CD4-positive, alpha-beta T cell treated with Interleukin-17A for 1 hour (primary cell): Measurements from ENCODE around the gene MPP7.
"Not testable (repeated sequence)": the region's sequence is repeated elsewhere in the genome, so short reads cannot be mapped to it uniquely, and the experiment has no call there.

ENCODE experiments used
- DNase-seq: peaks from one replicate; pipeline ENCODE4 v3.0.0-alpha.2; 2020

The MPP7 gene

DNA sequence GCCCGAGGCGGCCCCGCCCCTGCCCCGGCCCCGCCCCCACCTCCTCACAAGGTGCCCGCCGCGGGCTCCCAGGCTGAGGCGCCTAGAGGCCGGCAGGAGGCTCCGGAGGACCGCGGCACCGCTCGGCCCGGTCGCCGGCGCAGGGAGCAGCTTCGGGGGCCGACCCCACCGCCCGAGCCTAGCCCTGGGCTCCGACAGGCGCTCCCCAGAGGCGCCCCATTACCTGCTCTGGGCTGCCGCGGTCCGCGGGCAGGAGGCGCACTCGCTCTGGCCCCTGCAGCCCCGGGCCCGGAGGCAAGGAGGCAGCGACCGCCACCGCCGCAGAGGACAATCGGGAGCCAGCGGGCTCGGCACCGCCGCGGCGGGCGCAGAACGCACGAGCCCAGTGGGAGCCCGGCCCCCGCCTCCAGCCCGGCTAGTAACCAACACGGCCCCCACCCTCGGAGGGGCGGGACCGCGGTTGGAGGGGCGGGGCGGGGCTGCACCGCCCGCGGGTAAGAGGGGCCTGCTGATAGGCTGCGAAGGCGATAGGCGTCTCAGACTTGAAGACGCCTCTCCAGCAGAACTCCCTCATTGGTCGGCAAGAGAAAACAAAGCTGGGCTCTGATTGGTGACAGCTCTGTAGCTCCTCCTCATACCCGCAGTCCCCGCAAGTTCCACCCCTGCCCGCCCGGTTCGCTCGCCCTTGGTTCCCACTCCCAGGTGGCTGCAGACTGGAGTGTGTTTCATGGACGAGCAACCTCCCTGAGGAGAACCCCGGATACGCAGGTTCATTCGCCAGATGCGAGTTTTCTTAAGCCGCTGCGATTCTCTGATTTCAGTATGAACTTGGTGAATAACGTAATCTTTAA is at the start of gene MPP7:
Gene MPP7, minus strand, starts transcription at position 427 of the 851 bp plus-strand sequence. CDS start 64,460 bp downstream, outside the sequence.
- peak; percentile 98 for DNase-seq

DNA sequence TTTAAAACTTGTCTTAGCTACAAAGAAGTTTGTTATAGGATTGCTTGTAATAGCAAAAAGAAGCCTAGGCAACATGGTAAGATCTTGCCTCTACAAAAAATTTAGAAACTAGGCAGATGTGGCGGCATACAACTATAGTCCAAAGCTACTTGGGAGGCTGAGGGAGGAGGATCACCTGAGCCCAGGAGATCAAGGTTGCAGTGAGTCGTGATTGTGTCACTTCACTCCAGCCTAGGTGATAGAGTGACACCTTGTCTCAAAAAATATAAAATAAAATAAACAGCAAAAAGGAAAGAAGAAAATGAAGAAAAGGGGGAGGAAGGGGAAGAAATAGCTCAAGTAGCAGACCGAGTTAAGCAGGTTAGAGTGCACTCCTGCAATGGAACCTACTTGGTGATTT is 47.0 kb upstream of the MPP7 start:
- no peak for DNase-seq

DNA sequence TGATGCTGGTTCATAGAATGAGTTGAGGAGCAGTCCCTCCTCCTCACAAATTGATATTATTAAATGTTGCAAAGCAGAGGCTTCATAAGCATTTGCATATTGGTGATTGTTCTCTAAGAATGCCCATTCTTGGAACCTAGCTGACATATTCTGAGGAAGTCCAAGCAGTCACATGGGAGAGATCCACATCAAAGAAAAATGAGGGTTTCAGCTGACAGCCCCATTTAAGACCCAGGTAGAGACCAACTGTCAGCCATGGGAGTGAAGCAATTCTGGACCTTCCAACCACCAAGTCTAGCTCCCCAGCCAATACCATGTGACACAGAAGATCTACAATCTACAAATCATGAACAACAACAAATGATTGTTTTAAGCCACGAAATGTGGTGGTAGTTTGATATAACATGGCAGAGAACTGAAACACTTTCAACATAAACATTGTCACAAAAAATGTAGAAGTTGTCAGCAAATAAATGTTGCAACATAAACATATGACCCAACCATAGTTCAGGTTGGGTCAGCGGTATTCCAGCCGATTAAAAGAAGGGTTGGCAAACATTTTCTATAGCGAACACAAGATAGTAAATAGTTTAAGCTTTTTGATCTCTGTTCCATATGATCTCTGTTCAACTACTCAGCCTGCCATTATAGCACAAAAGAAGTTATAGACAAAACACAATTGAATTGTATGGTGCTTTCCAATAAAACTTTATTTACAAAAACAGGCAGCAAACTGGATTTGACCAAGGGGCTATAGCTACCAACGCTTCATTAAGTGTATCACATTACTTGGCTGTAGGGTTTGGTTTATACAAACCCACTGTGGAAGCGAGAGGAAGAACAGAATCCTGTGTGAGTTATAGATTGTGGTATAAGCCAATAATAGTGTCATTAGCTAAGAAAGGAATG is 41.4 kb upstream of the MPP7 start:
- DNase-seq = no peak

DNA sequence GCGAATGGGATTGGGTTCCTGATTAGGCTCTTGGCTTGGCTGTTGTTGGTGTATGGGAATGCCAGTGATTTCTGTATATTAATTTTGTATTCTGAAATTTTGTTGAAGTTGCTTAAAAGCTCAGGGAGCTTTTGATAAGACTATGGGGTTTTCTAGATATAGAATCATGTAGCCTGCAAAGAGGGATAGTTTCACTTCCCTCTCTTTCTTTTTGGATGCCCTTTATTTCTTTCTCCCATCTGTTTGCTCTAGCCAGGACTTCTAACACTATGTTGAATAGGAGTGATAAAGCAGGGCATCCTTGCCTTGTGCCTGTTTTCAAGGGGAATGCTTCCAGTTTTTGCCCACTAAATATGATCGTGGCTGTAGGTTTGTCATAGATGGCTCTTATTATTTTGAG is 40.4 kb upstream of the MPP7 start:
- DNase-seq = no peak

DNA sequence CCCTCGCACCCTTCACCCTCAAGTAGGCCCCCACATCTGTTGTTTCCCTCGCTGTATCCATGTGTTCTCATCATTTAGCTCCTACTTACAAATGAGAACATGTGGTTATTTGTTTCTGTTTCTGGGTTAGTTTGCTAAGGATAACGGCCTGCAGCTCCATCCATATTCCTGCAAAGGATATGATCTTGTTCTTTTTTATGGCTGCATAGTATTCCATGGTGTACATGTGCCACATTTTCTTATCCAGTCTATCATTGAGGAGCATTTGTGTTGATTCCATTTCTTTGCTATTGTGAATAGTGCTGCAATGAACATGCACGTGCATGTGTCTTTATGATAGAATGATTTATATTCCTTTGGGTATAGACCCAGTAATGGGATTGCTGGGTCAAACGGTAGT is 38.8 kb upstream of the MPP7 start:
- not testable (repeated sequence) for DNase-seq

DNA sequence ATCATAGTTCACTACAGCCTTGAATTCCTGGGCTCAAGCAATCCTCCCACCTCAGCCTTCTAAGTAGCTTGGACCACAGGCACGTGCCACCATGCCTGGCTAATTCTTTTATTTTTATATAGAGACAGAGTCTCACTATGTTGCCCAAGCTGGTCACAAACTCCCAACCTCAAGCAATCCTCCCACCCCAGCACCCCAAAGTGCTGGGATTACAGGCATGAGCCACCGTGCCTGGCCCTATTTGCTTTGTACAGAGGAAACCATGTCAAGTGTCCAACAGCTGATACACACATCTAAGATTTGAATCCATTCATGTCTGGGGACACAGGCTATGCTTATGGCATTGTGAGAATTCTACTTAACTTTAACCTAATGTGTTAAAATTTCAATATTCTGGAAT is 29.9 kb upstream of the MPP7 start:
- DNase-seq = peak; percentile 43

DNA sequence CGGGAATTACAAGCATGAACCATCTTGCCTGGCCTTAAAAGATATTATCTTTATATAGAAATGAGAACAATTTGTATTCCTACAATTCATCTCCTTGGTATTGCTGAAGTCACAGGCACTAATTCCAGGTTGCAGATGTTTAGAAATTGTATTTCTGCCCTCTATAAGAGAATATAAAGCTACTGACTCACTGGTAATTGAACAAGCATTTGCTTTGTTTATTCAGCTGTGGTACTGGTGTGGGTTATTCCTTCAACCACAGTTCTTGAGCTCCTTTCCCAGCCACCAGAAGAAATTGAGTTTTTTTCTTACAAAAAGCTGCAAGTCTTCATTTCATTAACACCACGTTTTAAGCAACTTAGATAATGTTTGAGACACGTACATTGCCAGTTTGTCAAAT is 29.0 kb upstream of the MPP7 start:
- peak; percentile 61 for DNase-seq

DNA sequence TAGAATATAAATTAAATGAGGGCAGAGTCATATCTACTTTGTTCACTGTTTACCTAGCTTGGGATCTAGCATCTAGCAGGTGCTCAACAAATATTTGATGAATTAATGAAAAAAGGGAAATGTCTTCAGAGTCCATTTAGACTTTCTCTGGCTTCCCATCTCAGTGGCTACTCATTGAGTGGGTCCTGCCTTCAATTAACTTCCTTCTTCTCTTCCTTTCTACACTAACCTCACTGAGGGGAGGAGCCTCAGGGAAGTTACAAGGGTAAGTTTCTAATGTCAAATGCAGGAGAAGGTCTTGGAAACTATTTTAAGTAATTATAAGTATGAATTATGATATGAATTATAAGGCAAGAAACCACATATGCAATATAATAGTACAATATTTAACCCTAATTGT is 28.2 kb upstream of the MPP7 start:
- peak; percentile 35 for DNase-seq

DNA sequence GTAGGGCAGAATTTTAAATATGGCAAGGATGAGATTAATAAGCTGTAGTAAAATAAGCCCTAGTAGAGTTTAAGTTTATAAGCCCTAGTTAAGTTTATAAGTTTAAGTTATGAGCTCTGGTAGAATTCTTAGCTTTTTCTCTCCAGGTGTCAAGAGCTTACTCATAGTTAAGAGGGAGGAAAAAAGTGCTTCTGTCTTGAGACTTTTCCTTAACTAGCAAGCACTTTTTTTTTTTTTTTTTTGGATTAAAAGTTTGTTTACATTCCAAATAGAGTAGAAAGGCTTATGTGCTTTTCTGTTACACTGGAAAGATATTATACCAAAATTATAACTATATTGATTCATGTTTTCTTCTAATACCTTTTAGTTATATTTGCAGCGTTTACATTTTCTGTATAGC is 25.5 kb upstream of the MPP7 start:
- DNase-seq = no peak

DNA sequence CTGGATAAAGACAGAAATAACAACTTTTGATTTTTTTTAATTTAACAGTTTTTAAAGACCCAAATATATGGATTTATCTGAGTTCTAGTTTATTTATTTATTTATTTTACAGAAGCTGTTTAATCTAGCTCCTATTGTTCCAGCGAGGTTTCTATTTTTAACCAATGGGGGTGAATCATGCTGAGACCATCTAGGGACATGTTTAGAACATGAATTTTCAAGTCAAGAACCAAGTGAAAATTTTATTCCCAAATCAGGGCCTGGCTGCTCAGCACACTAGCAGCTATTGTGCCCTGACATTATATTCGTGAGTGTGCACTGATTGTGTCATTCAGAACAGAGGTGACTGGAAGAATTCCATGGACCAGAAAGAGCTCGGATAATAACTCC is 24.6 kb upstream of the MPP7 start:
- DNase-seq = no peak

DNA sequence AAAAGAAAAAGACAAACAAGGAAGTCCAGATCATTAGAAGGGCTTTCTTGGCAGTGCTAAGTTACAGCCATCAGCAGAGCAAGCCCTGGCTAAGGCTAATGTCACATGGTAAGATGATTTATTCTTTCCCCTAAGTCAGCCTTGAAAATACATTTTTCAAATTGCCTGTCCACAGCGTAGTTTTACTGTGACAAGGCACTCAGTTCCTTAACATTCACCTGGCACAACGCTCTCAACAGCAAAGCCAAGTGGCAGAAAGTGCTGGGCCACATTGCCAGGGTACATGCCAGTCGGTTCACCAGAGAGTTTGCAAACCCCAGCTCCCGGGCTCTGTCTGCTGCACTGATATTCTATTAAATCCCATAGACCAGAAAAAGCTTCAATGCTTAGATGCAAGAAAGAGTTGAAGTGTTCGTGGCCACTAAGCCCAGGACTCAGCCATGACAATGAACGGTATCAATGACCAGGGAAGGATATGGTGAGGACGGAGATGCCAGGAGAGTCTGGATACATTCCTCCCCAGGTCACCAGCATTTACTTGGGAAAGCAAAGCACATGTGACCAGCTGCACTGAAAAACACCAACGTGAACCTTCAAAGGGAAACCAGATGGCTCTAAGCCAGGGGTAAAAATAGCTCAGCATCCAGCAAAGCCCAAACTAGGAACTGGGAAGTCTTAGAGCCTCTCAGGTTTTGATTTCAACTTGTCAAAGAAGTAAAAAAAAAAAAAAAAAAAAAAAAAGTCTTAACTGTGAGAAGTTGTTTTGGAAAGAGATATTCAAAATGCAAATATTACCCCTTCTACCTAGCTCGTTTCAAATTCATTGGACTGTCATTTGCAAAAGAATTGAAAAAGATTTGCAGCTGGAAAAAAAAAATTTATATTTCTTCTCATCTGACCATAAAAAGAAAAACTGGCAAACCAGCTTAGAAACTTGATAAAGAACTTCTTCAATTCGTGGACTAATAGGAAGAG is 23.9 kb upstream of the MPP7 start:
- DNase-seq = no peak

DNA sequence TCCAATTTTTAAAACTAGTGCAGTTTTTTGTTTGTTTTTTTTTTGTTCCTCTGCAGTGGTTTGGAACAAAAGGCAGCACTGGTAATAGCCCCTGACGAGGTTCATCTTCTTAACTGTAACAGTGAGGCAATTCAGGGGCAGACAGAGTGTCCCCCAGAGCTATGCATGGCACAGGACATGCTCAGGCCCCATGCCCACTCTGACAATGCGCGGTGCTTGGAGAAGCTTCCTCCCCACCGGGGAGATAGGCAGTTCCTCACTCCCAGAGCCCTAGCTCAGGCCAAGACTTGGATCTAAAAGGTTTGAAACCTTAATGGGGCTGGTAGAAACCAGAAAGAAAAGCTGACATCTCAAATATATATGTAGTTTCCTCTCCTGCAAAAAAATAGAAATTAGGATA is 17.9 kb upstream of the MPP7 start:
- no peak for DNase-seq

DNA sequence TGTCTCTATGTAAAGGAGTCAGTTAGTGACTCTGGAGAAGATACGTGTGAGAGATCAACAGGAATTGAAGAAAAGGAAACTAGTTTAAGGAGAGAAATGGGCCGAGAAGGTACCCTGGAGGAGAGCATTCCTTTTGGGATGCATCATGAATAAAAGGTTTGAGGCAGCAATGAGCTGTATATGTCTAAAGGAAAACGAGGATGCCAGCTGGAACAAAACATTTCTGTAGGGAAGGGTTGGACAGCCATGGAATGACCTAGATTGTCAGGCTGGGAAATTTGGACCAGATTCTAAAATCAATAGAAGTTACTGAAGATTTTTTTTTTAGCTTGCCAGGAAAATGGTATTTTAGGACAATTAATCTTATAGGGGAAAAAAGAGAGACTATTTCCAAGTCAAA is 17.2 kb upstream of the MPP7 start:
- DNase-seq = no peak

DNA sequence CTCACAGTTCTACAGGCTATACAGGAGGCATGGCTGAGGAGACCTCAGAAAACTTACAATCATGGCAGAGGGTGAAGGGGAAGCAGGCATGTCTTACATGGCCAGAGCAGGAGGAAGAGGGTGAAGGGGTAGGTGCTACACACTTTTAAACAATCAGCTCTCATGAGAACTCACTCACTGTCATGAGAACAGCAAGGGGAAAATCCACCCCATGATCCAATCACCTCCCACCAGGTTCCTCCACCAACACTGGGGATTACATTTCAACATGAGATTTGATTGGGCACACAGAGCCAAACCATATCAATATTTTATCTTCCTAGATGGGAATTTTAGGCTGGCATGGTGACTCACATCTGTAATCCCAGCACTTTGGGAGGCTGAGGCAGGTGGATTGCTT is 16.2 kb upstream of the MPP7 start:
- DNase-seq = not testable (repeated sequence)

DNA sequence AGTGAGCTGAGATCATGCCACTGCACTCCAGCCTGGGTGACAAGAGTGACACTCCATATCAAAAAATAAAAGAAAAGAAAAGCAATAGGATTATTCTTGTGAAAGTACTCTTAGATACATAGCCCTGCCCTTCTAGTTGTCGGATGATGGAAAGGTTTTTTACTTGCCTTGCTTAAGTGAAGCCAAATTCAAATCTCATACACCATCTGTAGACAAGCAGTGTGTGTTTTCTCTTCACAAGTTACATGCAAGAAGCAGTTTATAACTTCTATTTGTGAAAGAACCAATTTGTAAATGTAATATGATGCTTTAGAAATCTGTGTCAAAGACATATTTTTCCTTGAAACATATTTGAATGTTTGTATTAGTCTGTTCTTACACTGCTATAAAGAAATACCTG is 15.8 kb upstream of the MPP7 start:
- DNase-seq = no peak

DNA sequence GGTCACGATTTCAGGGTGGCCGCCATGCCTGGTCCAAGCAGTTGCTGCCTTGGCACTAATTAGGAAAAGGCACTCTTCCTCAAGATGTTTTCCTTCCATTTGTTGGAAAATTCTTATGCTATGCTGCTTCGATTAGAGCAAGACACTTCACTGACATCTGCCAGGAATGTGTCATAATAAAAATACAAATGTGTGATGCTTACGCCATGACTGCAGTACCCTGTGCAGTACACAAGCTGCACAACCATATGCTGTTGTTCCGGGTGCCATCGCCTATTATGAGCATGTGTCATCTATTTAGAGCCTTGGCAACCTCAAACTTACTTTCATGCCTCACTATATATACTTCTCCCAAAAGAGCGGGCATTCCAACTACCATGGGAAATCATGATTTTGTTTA is 14.9 kb upstream of the MPP7 start:
- DNase-seq = no peak

DNA sequence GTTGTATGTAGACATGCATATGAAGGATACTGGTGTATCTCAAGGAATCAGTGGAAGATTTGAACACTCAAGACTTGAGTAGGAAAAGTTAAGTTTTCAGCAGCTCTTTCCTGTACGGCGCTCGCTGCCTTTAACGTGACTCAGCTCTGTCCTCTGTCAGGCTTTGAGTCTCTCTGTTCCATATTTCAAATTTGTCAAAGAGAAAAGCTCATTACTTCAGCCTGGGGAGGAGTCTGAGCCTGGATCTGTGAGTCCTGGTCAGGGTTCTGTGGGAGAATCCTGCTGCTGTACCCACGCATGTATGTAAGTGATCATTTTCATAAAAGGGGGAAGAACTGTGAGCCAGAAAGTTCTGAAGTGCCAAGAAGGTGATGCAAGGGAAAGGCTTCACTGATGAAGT is 13.8 kb upstream of the MPP7 start:
- DNase-seq = no peak

DNA sequence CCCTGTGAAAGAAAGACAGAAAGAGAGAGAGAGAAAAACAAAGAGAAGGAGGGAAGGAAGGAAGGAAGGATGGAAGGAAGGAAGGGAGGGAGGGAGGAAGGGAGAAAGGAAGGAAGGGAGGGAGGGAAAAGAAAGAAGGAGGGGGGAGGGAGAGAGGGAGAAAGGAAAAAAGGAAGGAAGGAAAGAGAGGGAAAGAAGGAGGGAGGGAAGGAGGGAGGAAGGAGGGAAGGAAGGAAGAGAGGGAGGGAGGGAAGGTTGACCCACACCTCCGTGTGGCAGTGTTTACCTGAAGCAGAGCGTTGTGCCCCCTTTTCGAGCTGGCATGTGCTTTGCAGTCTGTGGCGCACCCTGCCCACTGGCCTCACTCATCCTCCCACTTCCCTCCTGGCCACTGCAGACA is 12.3 kb upstream of the MPP7 start:
- DNase-seq = no peak

DNA sequence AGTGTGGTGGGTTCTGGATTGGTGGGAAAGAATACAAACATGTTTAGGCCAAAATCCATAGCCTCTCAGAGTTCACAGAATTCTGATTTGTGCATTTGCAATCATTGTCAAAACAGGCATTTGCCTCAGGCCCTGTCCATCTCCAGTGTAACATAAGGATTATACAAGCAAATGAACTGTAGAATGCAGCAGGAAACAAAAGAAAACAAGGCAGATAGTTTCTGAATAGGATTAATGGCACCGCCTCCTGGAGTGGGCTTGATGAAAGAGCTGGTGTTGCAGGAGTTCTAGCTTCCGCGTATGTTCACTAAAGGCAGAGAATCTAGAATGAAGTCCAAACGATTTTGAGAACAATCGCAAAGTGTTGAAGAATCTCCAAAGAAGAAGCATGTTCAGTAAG is 11.3 kb upstream of the MPP7 start:
- no peak for DNase-seq

DNA sequence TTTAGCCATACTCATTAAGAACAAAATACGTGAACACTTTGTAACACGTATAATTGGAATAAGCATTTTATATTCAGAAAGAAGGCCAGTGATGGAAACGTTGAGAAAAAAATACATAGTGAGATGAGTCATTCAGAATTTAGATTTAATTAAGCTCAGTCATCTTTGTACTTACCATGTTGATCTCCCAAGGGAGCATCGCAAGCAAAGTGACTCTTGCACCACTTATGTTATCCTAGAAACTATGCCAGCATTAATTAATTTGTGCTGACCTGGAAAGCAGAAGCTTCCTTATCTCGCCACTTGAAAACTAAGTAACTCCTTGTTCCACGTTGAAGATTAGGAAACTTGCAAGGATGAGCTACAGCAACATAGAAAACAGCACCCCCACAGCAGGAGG is 9.7 kb upstream of the MPP7 start:
- no peak for DNase-seq

DNA sequence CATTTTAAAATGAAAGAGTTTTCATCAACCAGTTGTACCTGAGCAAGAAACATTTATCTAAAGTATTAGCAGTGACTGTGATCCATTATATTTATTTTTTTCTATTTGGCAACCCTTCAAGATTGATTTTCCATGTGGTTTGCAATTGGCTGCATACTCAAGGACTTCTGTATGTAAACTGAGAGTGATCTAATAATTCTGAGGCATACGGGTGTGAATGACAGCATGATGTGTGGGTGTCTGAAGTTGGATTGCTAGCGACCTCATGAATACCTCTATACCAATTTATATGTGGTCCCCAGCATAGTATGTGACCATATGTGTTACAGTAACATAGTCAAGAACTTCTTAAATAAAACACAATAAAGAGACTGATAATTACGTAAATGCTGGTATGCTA is 8.2 kb upstream of the MPP7 start:
- DNase-seq = no peak

DNA sequence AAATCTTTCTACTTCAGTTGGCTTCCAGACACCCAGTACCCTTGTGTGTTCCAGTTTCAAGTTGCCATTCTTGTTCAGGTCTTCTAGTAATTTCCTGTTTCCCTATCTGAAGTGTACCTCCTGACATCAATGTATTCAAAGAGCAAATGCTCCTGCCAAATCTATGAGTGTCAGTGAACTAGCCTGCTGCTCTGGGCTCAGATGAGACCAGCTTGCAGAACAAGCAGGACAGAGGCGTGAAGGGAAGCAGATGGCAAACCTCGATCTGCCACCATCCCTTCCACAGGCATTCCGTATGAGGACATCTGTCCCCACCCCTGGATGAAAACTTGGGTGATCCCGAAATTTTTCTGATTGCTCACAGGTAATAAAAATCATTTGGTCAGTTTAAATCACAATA is 4.4 kb upstream of the MPP7 start:
- no peak for DNase-seq

DNA sequence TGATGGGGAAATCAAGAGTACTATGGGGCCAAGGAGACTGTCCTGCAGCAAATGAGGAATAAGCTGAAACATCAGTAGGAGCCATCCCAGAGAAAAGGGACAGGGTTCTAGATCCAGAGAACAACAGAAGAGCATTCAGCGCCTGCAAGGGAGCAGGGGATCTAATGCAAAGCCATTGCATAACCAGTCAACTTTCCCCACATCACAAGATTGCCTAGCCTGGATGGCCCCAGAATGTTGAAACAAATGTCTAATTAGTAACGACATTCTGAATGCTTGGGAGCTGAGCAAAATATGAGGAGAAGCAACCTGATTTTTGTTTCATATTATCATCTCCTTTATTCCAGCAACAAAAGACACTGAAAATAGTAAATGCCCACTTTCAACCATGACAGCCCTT is 2.7 kb upstream of the MPP7 start:
- no peak for DNase-seq
